EH (cell line): ENCODE results near the gene BAIAP2.

Experiments
- DNase-seq: peaks from one replicate; pipeline ENCODE4 v3.0.0-alpha.2; 2015; ENCODE audit warnings: low read depth

Gene BAIAP2

GRCh38 chr17:81159611-81160265, 124.8 kb downstream of the BAIAP2 start:
- DNase-seq: no peak

GRCh38 chr17:81160306-81160705, 125.4 kb downstream of the BAIAP2 start:
- no peak for DNase-seq

- no peak for DNase-seq
Measured at GRCh38 chr17:81160747-81161453, 125.9 kb downstream of the BAIAP2 start.

GRCh38 chr17:81161536-81161935, 126.6 kb downstream of the BAIAP2 start:
- no peak for DNase-seq

GRCh38 chr17:81161972-81162371, 127.0 kb downstream of the BAIAP2 start:
- no peak for DNase-seq

GRCh38 chr17:81162491-81162890, 127.5 kb downstream of the BAIAP2 start:
- DNase-seq: no peak

GRCh38 chr17:81163051-81163695, 128.2 kb downstream of the BAIAP2 start:
- DNase-seq: no peak

GRCh38 chr17:81163703-81164370, 128.9 kb downstream of the BAIAP2 start:
- no peak for DNase-seq

- no peak for DNase-seq
Measured at GRCh38 chr17:81164371-81165245, 129.7 kb downstream of the BAIAP2 start.

GRCh38 chr17:81165246-81166032, 130.5 kb downstream of the BAIAP2 start, which contains the start of gene PVALEF:
PVALEF (plus strand) TSS chr17:81165507; CDS start chr17:81181227, 15,720 bp downstream.
- DNase-seq: no peak

GRCh38 chr17:81166033-81166492, 131.1 kb downstream of the BAIAP2 start, which contains the start of gene AATK:
AATK (minus strand) TSS chr17:81166221; CDS start chr17:81165992, 229 bp downstream.
- no peak for DNase-seq
